ENCODE data around the gene WSB1.
A peak's percentile ranks its signal among the peaks of the same experiment; 100 is the strongest.

Gene WSB1

DNA sequence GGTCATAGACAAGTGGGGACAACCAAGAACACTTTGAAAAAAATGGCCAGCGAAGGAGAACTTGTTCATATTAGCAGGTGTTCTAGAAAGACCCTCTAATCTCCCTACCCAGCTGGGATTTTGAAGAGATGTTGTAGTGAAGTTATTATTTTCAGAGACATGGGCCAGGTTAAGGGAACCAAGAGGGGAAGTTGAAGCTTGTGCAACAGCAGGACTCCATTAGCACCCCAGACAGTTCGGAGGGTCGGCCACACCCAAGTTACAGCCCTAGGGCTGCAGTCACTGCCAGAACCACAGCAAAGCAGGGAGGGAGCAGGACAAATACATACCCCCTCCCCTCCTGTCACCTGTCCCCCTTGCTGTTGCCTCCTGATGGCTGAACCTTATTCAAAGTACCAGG, 42.3 kb downstream of the WSB1 start:
- no peak for DNase-seq (ENCODE audit: low read depth, low spot score)

DNA sequence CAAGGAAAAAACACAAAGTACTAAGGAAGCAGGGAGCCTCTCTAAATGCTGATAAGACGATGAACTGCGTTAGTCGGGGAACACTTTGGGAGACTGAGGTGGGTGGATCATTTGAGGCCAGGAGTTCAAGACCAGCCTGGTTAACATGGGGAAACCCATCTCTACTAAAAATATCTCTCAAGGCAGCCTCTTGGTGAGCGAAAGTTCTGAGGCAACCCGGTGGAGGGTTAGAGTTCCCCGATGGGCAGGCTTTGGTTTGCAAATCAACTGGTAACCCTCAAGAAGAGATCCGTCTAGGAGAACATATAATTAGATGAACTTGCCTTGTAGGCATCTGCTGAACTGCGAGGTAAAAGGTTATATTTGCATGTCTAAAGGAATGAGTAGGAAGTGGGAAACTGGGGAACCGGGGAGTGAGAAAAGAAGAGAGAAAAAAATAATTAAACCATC, 44.6 kb downstream of the WSB1 start:
- no peak for DNase-seq (ENCODE audit: low read depth, low spot score)

DNA sequence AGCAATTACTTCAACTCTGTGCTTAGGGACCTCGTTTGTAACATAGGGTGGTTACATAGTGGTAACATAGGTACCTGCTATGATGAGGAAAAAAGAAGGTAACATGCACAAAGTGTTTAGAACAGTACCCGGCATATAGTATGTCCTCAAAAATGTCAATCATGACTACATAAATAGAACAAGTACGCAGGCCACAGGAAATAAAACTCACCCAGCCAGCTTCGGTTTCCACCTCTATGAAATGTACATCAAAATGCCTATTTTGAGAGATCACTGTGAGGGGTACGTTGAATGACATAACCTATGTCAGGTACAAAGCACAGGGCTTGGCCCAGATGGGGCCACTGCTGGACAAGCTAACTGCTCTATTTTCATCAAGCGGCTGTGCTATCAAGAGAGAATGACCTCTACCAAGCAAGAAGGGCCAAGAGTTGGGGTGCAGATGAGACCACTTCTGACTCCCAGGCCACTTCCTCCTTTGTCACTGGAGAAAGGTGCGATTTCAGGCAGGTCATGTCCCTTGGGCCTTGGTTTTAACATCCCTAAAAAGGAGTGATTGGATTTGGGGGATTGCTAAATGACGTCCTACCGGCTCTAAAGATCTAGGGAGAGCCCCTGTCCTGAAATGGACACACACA, 45.4 kb downstream of the WSB1 start:
- no peak for DNase-seq (ENCODE audit: low read depth, low spot score)

DNA sequence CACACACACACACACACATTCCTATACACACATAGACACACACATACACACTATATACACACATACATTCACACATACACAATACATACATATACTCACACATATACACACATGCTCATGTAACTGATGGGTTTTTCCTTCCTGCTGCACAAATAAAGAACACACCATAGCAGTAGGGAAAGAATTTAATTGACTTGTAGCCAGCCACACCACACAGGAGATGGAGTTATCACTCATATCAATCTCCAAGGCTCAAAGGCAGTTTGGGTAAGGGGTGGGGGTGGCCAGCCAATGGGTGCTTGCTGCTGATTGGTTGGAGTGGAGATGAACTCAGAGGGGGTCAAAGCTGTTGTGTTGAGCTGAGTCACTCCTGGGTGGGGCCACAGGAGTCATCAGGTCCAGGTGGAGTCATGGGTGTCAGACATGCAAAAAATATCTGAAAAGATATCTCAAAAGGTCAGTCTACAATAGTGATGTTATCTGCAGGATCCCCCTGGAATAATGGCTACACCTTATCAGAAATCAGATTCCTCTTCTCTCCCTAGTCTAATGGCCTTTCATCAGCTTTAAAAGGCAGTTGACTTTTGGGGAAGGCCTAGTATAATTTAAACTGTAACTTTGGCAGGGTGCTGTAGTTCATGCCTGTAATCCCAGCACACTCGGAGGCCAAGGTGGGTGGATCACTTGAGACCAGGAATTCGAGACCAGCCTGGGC, 46.1 kb downstream of the WSB1 start:
- DNase-seq (ENCODE audit: low read depth, low spot score): no peak

DNA sequence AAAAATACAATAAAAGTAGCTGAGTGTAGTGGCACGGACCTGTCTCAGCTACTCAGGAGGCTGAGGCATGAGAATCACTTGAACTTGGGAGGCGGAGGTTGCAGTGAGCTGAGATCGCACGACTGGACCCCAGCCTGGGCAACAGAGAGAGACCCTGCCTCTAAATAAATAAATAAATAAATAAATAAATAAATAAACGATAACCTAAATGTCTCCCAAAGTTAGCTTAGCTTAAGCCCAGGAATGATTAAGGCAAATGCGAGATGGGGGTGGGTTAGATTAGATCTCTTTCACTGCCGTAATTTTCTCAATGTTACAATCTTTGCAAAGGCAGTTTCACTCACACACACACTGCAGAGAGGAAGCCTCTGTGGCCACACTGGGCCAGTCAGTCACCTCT, 46.7 kb downstream of the WSB1 start:
- DNase-seq (ENCODE audit: low read depth, low spot score): no peak

DNA sequence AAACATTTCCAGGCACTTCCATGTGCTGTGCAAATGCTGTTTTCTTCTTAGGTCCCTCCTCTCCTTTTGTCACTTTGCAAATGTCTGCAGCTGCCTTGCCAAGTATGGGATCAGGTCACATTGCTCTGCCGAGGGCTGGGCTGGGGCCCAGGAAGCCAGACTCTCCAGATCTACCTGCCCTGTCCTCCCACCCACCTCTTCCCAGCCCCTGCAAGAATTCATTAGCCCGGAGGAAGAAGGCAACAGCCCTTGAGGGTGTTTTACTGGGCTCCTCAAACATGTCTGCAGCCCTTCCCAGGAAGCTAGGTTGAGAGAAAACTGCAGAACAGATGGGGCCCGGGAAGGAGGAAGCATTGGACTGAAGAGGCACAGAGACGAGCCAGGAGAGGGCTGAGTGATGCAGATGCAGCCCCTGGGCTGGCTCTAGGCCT, 47.1 kb downstream of the WSB1 start:
- DNase-seq (ENCODE audit: low read depth, low spot score): no peak

DNA sequence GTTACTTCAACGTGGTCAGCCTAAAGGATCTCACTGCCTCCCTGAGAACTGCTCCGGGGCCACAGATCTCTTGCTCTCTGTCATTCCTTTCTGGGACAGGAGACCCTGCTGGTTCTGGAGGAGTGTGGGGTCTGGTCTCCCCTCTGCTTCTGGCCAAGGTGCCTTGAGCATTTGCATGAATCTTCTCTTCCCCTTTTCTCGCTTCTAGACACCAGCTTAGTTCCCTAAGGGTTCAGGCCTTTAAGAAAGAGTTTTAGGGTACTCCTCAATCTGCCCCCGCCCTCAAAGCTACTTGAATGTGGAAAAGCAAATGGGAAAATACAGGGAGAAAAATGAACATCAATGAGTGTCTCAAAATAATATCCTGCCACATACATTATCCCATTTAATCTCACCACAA, 48.1 kb downstream of the WSB1 start:
- no peak for DNase-seq (ENCODE audit: low read depth, low spot score)

DNA sequence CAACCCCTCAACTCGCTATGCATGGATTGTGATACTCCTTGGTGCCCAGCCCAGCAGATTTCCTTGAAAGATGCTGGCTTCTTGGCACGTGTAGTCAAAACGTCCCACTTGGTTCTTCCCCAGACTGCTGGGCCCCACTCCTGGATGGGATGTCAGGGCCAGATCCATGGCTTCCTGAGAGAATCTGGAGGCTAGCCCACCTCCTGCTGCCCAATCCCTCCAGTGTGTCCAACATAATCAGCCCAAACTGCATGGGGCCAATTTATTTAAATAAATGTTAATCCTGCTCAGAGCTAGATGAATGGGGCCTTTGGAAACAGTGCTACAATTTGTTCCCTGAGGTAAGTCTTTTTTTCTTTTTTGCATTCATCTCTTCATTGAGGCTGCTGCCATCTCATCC, 49.4 kb downstream of the WSB1 start:
- peak; percentile 51 for DNase-seq (ENCODE audit: low read depth, low spot score)

DNA sequence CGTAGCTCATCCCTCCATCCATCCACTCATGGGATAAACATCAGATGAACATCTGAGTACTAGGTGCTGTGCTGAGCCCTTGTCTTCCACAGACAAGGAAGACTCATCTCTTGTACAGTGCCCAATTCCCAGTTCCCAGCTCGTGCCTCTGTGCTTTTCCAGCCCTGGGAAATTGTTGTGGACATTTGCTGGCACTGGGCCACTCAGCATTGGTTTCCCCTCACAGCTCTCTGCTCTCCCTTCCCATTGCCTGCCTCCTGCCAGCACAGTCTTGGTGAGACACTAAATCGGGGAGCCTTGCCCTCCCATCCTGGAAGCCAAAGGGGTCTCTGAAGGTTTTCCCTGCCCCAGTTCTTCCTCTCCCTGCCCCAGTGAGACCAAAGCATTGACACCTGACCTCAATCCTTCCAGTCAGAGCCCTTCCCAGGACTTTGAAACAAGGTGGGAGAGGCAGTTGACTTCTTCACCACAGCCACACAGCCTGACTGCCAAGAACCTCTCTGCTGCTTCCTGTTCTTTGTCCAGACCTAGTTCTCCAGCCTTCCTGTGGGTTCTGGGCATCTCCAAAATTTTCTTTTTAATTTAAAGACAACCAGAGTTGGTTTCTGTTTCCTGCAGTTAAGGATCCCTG, 50.2 kb downstream of the WSB1 start:
- peak; percentile 81 for DNase-seq (ENCODE audit: low read depth, low spot score)

DNA sequence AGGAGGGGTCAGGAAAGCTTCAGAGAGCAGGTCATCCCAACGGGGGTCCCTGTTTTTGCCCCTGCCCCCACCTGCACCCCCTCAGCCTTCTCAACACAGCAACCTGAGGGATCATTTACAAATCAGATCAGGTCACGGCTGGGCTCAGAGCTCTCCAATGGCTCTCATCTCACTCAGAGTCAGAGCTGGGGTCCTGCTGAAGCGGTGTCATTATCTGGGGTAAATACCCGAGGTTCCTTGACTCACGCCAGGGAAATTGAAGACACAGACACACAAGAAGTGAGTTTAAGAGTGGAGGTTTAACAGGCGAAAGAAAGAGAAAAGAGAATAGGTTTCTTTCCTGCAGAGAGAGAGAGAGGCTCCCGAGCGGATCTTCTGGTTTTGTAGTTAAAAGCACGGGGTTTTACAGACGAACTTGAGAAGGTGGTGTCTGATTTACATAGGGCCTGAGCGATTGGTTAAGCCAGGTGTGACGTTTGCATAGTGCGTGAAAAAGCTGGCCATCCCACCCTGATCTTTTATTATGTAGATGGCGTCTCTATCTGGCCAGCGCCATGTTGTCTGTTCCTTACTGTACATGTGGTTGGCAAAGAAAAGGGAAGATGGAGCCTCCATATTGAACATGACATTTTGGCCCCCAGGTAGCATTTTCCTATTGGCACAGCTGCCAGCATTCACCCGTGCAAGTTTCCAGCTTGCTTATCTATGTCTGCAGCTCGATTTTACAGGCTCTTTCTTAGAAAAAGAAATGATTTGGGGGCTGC, 51.4 kb downstream of the WSB1 start:
- peak; percentile 85 for DNase-seq (ENCODE audit: low read depth, low spot score)

DNA sequence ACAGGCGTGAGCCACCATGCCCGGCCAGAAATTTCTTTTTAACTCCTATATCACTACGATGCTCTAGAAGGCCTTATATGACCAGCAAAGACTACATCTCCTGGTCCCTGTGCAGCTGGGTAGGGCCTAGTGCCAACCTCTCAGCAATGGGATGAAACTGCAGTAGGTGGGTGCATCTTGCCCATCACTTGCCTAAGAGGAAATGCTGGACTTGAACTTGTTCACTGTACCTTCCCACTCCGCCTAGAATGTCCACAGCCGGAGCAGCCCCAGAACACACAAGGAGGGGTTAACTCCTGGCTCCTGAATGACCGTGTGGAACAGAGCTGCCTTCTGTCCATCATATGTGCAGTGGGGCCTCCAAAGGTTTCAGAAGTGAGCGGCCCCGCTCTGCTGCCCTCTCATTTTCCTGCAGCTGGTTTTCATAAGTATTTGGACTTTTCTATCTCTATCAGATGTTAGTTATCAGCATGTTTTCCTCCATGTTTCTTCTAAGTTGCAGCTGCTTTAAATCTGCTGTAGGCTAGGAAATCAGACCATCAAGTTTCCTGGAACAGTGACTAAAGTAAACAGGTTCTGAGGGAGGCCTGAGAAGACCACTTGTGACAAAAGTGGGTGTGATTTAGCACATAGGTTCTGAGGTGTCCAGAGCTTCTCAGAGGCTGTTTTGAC, 52.5 kb downstream of the WSB1 start:
- no peak for DNase-seq (ENCODE audit: low read depth, low spot score)

DNA sequence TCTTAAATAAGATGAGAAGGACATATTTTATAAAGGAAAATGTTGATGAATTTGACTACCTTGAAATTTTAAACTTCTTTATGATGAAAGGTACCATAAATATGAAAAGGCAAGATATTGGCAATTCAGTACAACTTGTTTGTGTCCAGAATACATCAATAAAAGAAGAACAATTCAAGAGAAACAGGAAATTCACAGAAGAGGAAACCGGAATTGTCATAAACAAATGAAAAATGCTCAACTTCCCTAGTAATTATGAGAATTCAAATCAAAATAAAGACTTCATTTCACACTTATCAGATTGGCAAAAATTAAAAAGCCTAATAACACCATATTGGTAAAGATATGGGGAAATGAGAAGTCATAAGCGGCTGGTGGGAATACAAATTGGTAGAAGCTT, 54.3 kb downstream of the WSB1 start:
- no peak for DNase-seq (ENCODE audit: low read depth, low spot score)

DNA sequence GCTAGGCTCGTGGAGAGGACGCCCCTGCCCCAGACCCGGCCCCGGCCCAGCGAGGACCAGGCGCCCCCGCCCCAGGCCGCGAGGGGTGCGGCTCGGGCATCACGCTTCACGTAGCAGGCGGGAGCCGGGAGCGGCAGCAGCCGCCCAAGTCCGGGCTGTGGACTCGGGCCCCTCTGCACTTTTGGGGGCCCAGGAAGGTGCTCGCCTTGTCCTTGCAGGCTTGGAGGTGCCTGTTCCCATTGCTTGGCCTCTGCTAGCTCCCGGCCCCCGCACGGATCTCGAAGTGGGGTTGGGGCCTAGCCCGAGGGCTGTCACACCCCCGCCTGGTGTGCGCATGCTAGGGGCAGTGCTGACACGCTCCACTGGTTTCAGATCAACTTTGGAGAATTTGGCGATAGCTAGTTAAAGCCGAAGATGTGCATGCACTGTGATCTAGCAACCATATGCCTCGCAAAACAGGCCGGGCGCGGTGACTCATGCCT, 55.7 kb downstream of the WSB1 start:
- no peak for DNase-seq (ENCODE audit: low read depth, low spot score)

DNA sequence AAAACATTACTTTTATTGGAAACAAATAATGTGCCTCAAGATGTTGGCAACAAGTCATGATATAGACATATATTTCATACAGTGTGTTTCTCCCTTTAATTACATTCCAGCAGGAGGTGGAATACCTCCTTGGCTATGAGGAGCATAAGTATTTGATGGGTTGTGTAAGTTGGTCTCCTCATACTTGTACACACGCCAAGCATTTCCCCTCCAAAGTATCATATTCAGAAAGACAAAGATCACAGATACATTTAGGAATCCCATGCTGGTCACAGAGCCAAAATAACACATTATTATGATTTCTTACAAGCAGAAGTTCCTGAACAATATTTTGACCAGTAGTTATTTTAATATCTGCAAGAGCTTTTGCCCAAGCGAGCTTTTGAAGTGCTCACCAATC, 57.8 kb downstream of the WSB1 start:
- no peak for DNase-seq (ENCODE audit: low read depth, low spot score)

DNA sequence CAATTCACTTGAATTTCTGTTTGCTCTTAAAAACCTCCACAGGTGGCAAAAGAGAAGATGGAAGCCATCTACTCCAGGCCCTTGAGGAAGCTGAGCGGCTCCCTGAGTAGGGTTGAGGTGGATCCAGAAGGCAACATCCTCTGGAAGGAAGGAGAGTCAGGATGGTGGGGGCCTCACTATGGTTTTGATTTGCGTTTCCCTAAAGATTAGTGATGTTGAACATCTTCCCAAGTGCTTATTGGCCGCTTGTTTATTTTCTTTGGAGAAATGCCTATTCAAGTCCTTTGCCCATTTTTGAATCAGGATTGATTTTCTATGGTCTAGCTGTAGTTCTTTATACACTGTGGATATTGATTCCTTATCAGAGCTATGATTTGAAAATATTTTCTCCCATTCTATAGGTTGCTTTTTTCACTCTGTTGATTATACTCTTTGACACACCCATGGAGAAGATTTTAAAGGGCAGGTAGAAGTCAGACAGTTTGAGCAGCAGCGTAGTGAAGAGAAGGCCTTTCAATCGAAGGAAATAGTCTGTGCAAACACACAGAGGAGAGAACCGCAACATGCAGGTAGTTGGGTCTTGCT, 58.6 kb downstream of the WSB1 start:
- peak; percentile 18 for DNase-seq (ENCODE audit: low read depth, low spot score)

DNA sequence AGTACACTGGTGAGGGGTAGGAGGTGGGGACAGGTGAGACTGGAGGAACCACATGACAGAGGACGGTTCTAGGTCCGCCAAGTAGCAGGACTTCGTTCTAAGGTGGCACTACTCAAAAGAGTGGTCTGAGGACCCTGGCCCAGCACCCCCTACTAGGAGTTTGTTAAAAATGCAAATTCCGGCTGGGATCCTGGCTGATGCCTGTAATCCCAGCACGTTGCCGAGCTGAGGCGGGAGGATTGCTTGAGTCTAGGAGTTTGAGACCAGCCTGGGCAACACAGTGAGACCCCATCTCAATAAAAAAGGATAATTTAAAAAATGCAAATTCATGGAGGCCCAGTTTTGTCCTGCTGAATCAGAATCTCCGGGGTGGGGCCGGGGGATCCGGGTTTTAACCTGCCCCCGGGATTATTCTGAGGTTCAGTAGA, 59.1 kb downstream of the WSB1 start:
- peak; percentile 15 for DNase-seq (ENCODE audit: low read depth, low spot score)

DNA sequence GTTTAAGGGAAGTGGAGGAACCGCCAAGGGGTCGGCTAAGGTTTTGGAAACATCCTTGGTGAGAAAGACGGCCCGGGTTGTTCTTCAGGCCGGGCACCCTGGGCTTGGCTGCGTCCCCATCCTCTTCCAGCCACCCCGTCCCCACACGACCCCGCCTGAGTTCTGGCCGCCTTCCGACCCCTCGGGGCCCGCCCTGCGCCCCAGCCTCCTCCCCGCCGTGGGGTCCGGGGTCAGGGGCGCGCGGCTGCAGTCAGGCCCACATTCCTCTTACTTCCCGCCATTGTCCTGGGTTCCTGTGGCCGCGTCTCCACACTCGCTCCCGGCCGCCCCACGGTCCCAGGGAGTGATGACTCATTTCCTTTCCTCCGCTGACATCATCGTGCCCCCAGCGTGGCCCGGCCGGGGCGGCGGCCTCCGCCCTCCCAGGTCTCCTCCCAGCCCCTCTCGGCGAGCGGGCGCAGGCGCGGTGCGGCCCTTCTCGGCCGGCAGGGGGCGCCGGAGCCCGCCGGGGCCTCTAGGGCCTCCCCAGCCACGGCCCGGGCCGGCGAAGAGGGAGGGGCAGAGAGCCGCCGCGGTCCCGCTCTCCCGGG, 59.6 kb downstream of the WSB1 start:
- peak; percentile 98 for DNase-seq (ENCODE audit: low read depth, low spot score)

DNA sequence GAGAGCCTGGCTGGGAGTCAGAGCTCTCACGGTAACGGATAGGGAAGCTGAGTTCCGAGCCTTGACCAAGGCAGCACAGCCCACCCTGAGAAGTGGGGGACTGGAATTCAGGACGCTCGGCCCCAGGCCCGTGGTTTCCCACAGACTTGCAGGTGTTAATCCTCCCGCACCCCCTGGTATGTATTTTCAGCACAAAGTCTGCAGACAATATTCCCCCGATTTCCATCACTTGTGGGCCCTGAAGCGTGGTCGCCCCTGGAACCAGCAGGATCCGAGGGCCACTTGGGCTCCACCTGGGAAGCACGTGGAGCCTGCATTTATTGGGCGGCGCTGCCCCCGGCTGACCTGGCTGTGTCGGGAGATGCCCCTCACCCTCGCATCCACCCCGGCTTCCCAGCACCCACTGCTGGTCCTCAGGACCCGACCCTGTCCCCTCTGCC, 60.2 kb downstream of the WSB1 start:
- no peak for DNase-seq (ENCODE audit: low read depth, low spot score)

DNA sequence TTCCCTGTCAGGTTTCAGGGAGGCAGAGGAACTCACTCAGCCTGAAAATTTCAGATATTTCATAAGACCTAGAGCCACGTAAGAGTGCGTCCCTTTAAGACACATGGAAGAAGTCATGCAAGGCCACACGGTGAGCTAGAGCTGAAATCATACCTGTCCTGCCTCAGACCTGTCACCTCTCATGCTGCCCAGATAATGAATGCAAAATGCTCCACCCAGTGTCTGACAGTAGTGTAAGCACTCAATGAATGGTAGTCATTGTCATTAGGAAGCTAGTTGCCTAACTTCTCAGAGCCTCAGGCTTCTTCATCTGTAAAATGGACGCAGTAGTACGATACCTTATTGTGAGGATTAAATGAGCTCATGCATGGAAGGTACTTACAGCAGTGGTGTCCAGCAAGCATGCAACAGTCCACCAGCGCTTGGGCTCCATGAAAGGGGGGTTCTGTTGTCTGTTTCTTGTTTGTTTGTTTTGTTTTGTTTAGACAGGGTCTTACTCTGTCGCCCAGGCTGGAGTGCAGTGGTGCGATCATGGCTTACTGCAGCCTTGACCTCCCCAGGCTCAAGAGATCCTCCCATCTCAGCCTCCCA, 60.7 kb downstream of the WSB1 start:
- DNase-seq (ENCODE audit: low read depth, low spot score): no peak

DNA sequence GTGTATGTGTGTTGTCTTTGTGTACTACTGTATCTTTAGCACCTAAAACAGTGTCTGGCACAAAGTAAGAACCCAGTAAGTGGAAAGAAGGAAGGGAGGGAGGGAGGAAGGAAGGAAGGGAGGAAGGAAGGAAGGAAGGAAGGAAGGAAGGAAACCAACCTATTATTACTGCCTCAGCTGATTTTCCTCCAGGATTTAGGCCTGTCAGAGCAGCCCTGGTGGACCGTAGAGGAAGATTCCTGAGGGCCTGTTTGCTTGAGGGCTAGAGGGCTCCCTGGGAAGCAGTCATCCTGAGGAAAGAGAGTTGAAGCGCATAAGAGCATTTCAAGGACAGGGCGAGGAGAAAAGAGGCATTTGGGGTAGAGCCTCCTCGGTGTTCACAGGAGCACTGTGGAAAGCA, 61.5 kb downstream of the WSB1 start:
- no peak for DNase-seq (ENCODE audit: low read depth, low spot score)

Measured in astrocyte of the hippocampus (primary cell).